Breast epithelium (tissue), 4 donors: ENCODE data around the gene CAMSAP1. TPM values are rescaled to one million over a fixed set of nuclear protein-coding genes. Genes with fewer than 3 reads are reported as not detected.

Source experiments
- DNase-seq, 2 donors: peaks; one replicate each; pipeline ENCODE4 v3.0.0-alpha.2; 2019; ENCODE audit warnings: low spot score in 2 of 2
- H3K27ac ChIP-seq, 2 donors: fragments of 200-600 bp; sonication (generic) in 1 of 2; one replicate each; pipeline ENCODE4 v1.5.1; 2016 to 2019; ENCODE audit warnings: mild to moderate bottlenecking in 1 of 2
- H3K27me3 ChIP-seq, 2 donors: fragments of 200-600 bp; sonication (generic) in 1 of 2; one replicate each; pipeline versions ENCODE4 v1.5.1 to v1.6.0; 2017 to 2019; ENCODE audit warnings: control low read depth in 1 of 2, mild to moderate bottlenecking in 1 of 2
- H3K36me3 ChIP-seq: fragments of 200-600 bp; one replicate; pipeline ENCODE4 v1.5.1; 2019
- H3K4me1 ChIP-seq, 2 donors: fragments of 200-600 bp; sonication (generic); one replicate each; pipeline ENCODE4 v1.5.1; 2016 to 2019; ENCODE audit warnings: control low read depth in 1 of 2
- H3K4me3 ChIP-seq, 3 donors: fragments of 200-600 bp; sonication (generic); 1 replicate in 2 of 3; 2 replicates in 1 of 3; pipeline ENCODE4 v1.5.1; 2016 to 2019; ENCODE audit warnings: mild to moderate bottlenecking in 3 of 3, moderate library complexity in 2 of 3
- H3K9me3 ChIP-seq, 2 donors: fragments of 200-600 bp; sonication (generic) in 1 of 2; one replicate each; pipeline ENCODE4 v1.5.1; 2016 to 2019; ENCODE audit warnings: control low read depth in 1 of 2
- CTCF ChIP-seq, 3 donors: fragments of 450-650 bp; IDR thresholded peaks; one replicate each; pipeline ENCODE4 v1.5.1; 2016 to 2017; ENCODE audit warnings: antibody characterized with exemption in 3 of 3, mild to moderate bottlenecking in 3 of 3, moderate library complexity in 3 of 3
- POLR2A ChIP-seq: fragments of 450-650 bp; IDR thresholded peaks from one replicate; pipeline ENCODE4 v1.6.1; 2016; ENCODE audit warnings: antibody characterized with exemption, mild to moderate bottlenecking, moderate library complexity
- POLR2AphosphoS5 ChIP-seq, 3 donors: sonication (generic); formaldehyde crosslinking; IDR thresholded peaks; one replicate each; pipeline ENCODE4 v1.6.1; 2017; ENCODE audit warnings: antibody characterized with exemption in 3 of 3
- intact Hi-C: fragments of 100-400 bp; cut with DNase I; formaldehyde crosslinking; loops from one replicate; pipeline ENCODE4 v1.15.1; 2023; ENCODE audit warnings: low total_unique reads
- total RNA-seq, 3 donors: library from RNA; depleted of rRNA; stranded (reverse); fragments of >200 nt; gene quantifications; one replicate each; pipeline ENCODE4 v1.1.0, GENCODE V29; 2016

Gene CAMSAP1
- total RNA-seq, 3 donors from 2014 or later: 25.0 to 29.8 (median 29.0) TPM

DNA sequence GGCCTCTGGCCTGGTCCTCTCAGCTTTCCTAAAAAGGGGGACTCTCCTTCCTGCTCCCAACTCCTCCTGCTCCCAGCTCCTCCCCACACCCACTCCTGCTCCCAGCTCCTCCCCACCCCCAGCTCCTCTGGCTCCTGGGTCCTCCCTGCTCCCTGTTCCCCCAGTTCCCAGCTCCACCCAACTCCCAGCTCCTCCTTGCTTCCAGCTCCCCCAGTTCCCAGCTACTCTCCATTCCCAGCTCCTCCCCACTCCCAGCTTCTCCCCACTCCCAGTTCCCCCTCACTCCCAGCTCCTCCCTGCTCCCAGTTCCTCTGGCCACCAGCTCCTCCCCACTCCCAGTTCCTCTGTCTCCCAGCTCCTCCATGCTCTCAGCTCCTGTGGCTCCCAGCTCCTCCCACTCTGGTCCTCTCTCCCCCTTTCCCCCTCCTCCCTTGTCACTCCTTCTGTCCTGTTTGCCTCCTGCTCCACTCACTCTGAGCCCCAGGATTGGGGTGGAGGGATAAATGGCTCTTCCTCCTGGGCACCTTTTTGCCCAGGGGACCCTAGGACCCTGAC, 129.6 kb downstream of the CAMSAP1 start:
- peaks cover 0 to 23% of the 10 kb centered on the region in 2 donors for H3K27me3 ChIP-seq
- no peaks in the 10 kb centered on the region for H3K4me1 ChIP-seq
- no peak for DNase-seq
- intact Hi-C loops: loop anchor here (10.0 kb wide), 1 partner anchor 157 kb away; no protein-coding TSS in a partner anchor
- no peak overlapping the region for H3K4me3 ChIP-seq
- H3K27ac ChIP-seq: no peak overlapping the region
- no peak for TF ChIP-seq POLR2A
- TF ChIP-seq POLR2AphosphoS5 (IDR thresholded peaks at IDR 0.05): no peak
- no peak for TF ChIP-seq CTCF (IDR thresholded peaks at IDR 0.05)
- H3K9me3 ChIP-seq: no peaks in the 10 kb centered on the region
- H3K36me3 ChIP-seq: no peaks in the 10 kb centered on the region

GRCh38 chr9:135776893-135777622, 130.3 kb downstream of the CAMSAP1 start:
- Histone ChIP-seq H3K4me1 (no peaks in the 10 kb centered on the region), H3K36me3 (no peaks in the 10 kb centered on the region), H3K27me3 (peaks cover 0 to 23% of the 10 kb centered on the region in 2 donors), H3K9me3 (no peaks in the 10 kb centered on the region), H3K4me3 (no peak overlapping the region), H3K27ac (no peak overlapping the region)
- intact Hi-C loops: loop anchor here (10.0 kb wide), 1 partner anchor 158 kb away; no protein-coding TSS in a partner anchor
- no peak for DNase-seq
- no peak for TF ChIP-seq CTCF (IDR thresholded peaks at IDR 0.05)
- TF ChIP-seq POLR2A: no peak
- no peak for TF ChIP-seq POLR2AphosphoS5 (IDR thresholded peaks at IDR 0.05)

DNA sequence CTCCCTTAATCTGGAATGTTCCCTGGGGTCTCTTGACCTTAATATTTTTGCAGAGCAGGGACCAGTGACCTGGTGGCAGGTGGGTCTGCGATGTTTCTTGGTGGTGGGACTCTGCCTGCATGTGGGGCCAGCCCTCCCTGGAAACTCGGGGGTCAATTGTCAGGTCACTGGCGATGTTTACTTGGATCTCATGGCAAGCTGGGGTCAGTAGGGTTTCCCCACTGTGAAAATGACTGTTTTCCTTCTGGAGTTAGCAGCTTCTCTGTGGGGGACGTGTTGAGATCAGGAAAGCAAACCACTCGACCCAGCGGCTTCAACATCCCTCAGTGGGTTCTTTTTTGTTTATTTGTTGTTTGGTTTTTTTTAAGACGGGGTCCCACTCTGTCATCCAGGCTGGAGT, 131.4 kb downstream of the CAMSAP1 start:
- Histone ChIP-seq H3K27ac (no peak overlapping the region), H3K4me3 (no peak overlapping the region), H3K4me1 (no peaks in the 10 kb centered on the region), H3K36me3 (no peaks in the 10 kb centered on the region), H3K9me3 (no peaks in the 10 kb centered on the region), H3K27me3 (peaks cover 0 to 31% of the 10 kb centered on the region in 2 donors)
- intact Hi-C loops: loop anchor here (10.0 kb wide), 1 partner anchor 159 kb away; no protein-coding TSS in a partner anchor
- TF ChIP-seq POLR2AphosphoS5 (IDR thresholded peaks at IDR 0.05) (no peak), CTCF (IDR thresholded peaks at IDR 0.05) (no peak), POLR2A (no peak)
- no peak for DNase-seq

DNA sequence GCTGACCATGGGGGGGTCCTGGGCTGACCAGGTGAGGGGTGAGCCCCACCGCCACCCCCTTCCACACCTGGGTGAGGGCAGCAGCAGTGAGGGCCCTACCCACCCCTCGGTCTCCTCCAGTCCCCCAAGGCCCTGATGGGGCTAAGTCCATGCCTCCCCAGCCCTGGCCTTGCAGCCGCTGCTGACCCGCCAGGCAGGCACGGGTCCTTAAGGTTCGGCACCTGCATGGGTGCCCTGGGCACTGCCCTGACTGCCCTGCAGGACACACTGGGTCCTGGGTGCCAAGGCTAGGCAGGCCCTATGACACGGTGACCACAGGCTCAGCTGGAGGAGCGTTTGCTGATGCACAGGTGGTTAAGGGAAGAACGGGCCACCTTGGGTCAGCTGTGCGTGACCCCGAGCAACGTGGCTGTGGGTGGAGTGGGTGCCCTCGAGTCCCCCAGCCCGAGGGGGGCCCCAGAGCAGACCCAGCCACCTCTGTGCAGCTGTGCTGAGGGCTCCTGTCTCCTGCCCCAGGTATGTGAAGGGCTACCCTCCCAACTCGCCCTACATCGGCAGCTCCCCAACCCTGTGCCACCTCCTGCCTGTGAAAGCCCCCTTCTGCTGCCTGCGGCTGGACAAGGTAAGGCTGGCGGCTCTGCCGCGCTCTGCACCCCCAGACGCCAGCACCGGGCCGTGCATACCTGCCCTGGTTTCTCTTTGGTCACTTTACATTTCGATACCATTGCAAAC, 132.4 kb downstream of the CAMSAP1 start:
- Histone ChIP-seq H3K36me3 (no peaks in the 10 kb centered on the region), H3K4me3 (no peak overlapping the region), H3K27me3 (peaks cover 0 to 35% of the 10 kb centered on the region in 2 donors), H3K4me1 (no peaks in the 10 kb centered on the region), H3K27ac (no peak overlapping the region), H3K9me3 (no peaks in the 10 kb centered on the region)
- intact Hi-C loops: loop anchor here (10.0 kb wide), 1 partner anchor 160 kb away; no protein-coding TSS in a partner anchor
- DNase-seq: no peak
- TF ChIP-seq POLR2A (no peak), CTCF (IDR thresholded peaks at IDR 0.05) (no peak), POLR2AphosphoS5 (IDR thresholded peaks at IDR 0.05) (no peak)
